Uterus (tissue), 2 donors: ENCODE data around the gene KCNH1.

ENCODE experiments used
- CTCF ChIP-seq, 4 experiments: fragments of 200-600 bp in 2 of 4; fragments of 450-650 bp in 2 of 4; sonication (generic) in 2 of 4; IDR thresholded peaks; one replicate each; pipeline ENCODE4 v1.5.1; 2016 to 2019; ENCODE audit warnings: antibody characterized with exemption in 4 of 4, mild to moderate bottlenecking in 2 of 4, moderate library complexity in 1 of 4
- POLR2A ChIP-seq, 2 donors: fragments of 450-650 bp; IDR thresholded peaks; one replicate each; pipeline ENCODE4 v1.6.1; 2016; ENCODE audit warnings: antibody characterized with exemption in 2 of 2, mild to moderate bottlenecking in 1 of 2, moderate library complexity in 1 of 2

- no peak for TF ChIP-seq CTCF (IDR thresholded peaks at IDR 0.05)
- no peak for TF ChIP-seq POLR2A (IDR thresholded peaks at IDR 0.05)
Observed at GRCh38 chr1:211174375-211174774, 40.4 kb upstream of the KCNH1 start.
